GM19099 (cell line): ENCODE data around the gene NOLC1.

ENCODE experiments used
- POLR2A ChIP-seq: IDR thresholded peaks from 3 replicates; pipeline ENCODE4 v1.6.1; 2011; ENCODE audit warnings: low read depth; ENCODE audit not compliant: insufficient read length; ENCODE audit errors: extremely low read depth

NOLC1 gene

DNA sequence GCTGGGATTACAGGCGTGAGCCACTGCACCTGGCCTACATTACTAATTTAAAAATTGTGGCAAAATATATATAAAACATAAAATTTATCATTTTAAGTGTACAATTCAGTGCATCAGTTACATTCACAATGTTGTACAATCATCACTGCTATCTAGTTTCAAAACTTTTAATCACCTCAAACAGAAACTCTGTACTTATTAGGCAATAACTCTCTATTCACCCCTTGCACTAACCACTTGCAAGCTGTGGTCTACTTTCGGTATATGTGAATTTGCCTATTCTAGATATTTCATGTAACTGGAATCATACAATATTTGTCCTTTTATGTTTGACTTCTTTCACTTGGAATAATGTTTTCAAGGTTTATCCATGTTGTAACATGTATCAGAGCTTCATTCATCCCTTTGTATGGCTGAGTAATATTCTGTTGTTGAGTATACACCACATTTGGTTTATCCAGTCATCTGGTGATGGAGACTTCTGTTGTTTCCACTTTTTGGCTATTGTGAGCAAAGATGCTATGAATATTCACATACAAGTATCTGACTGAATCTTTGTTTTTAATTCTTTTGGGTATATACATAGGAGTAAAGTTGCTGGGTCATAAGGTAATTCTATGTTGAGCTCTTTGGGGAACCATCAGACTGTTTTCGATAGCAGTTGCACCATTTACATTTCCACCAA lies 59.6 kb downstream of the NOLC1 start:
- no peak for TF ChIP-seq POLR2A
